Activated T-cell treated with anti-CD3 and anti-CD28 coated beads, Interleukin-2, amount 50 U/mL, for 24 hours (primary cell): ENCODE data around the gene AFF2.

Experiments used
- DNase-seq: peaks from one replicate; pipeline ENCODE4 v3.0.0-alpha.2; 2020
- H3K27ac Mint-ChIP-seq: 2 replicates; pipeline ENCODE4 v1.8.0; 2020; ENCODE audit warnings: mild to moderate bottlenecking, mixed read lengths
- H3K27me3 Mint-ChIP-seq: 2 replicates; pipeline ENCODE4 v1.8.0; 2020; ENCODE audit warnings: mixed read lengths
- H3K36me3 Mint-ChIP-seq: 2 replicates; pipeline ENCODE4 v1.8.0; 2020; ENCODE audit warnings: low read depth, mixed read lengths
- H3K4me1 Mint-ChIP-seq: 2 replicates; pipeline ENCODE4 v1.8.0; 2020; ENCODE audit warnings: low read depth, mixed read lengths
- H3K4me3 Mint-ChIP-seq: 2 replicates; pipeline ENCODE4 v1.8.0; 2020; ENCODE audit warnings: mild to moderate bottlenecking, moderate library complexity, mixed read lengths
- H3K9me3 Mint-ChIP-seq: 2 replicates; pipeline ENCODE4 v1.8.0; 2020; ENCODE audit warnings: mixed read lengths

AFF2 gene

GRCh38 chrX:148500423-148501385 lies at the start of gene AFF2:
Gene AFF2, plus strand, starts transcription at chrX:148500617. Its CDS starts 481 bp downstream, at chrX:148501098.
- peaks cover 44% of the 10 kb centered on the region for H3K27me3 Mint-ChIP-seq
- peak within 1 kb of the TSS; percentile 79 for H3K4me3 Mint-ChIP-seq
- DNase-seq = peak; percentile 62
- no peaks in the 10 kb centered on the region for H3K9me3 Mint-ChIP-seq
- H3K27ac Mint-ChIP-seq = no peak within 1 kb of the TSS
- peaks cover 21% of the 10 kb centered on the region for H3K4me1 Mint-ChIP-seq
- H3K36me3 Mint-ChIP-seq = no peaks in the 10 kb centered on the region

GRCh38 chrX:148457279-148457678 lies 43.1 kb upstream of the AFF2 start:
- no peak for DNase-seq
- H3K4me3 Mint-ChIP-seq = no peak overlapping the region
- no peak overlapping the region for H3K27ac Mint-ChIP-seq
- no peaks in the 10 kb centered on the region for H3K36me3 Mint-ChIP-seq
- peaks cover 30% of the 10 kb centered on the region for H3K27me3 Mint-ChIP-seq
- no peaks in the 10 kb centered on the region for H3K9me3 Mint-ChIP-seq
- H3K4me1 Mint-ChIP-seq = peaks cover 3% of the 10 kb centered on the region

- no peaks in the 10 kb centered on the region for H3K9me3 Mint-ChIP-seq
- peaks cover 34% of the 10 kb centered on the region for H3K27me3 Mint-ChIP-seq
- no peaks in the 10 kb centered on the region for H3K36me3 Mint-ChIP-seq
These were observed 41.1 kb upstream of the AFF2 start for GRCh38 chrX:148459343-148459742.

DNA sequence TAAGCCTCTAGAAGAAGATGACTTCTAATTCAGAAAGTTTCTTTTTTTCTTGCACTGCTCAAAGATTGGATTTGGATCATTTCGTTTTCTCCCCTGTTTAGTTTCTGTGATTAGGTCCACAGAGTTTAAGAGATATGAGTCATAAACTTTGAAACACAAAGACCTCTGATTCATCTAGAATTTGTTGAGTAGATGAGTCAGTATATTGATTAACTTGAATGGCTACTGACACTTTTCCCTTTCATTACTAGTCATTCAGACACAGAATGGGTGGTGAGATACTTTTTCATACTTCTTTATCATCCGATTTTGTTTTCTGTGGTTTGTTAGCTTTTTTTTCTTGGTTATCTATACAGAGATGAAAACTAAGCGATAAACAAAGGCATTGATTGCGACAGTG lies 34.1 kb upstream of the AFF2 start:
- no peak for DNase-seq
- Mint-ChIP-seq H3K36me3 (no peaks in the 10 kb centered on the region), H3K4me1 (peaks cover 25% of the 10 kb centered on the region), H3K4me3 (no peak overlapping the region), H3K9me3 (no peaks in the 10 kb centered on the region), H3K27me3 (peaks cover 51% of the 10 kb centered on the region), H3K27ac (peak overlapping the region; percentile 35)

More at GRCh38 chrX:148459343-148459742, 41.1 kb upstream of the AFF2 start:
- no peak overlapping the region for H3K27ac Mint-ChIP-seq
- no peak for DNase-seq
- no peak overlapping the region for H3K4me3 Mint-ChIP-seq
- H3K4me1 Mint-ChIP-seq = peaks cover 7% of the 10 kb centered on the region

DNA sequence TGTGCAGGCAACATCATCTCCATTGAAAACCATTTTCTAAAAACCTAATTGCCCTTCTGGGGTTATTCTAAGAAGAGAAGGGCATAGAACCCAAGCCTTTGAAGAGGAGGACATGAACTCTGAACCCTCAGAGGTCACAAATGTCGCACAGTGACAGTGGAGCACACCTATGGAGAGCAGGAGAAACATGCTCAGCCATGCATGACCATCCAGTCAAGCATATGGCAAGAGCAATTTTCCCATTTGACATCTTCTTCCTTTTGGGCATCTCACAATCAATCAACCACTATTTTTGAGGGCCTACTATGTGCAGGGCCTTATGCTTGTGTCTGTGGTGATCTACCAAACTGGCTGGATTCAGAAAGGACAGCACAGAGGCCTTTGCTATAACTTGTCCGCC lies 30.1 kb upstream of the AFF2 start:
- Mint-ChIP-seq H3K27me3 (peaks cover 38% of the 10 kb centered on the region), H3K27ac (no peak overlapping the region), H3K9me3 (no peaks in the 10 kb centered on the region), H3K36me3 (no peaks in the 10 kb centered on the region), H3K4me3 (no peak overlapping the region), H3K4me1 (peaks cover 21% of the 10 kb centered on the region)
- no peak for DNase-seq

DNA sequence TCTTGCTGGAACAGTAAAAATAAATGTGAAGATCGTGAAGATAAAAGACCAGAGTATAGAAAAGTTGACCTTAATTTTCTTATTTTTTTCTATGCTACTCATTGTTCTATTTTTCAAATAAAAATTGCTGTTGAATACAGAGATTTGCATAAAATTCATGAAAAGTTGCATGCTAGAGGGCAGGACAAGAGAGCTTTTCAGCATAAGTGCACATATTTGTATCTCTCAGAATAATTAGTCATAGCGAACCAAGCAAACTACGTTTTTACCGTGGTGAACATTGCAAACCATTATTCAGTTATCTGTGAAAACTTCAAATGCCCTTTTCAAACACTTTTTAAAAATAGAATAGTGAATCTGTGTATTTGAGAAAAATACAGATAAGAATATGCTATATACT lies 26.4 kb upstream of the AFF2 start:
- Mint-ChIP-seq H3K36me3 (no peaks in the 10 kb centered on the region), H3K9me3 (no peaks in the 10 kb centered on the region), H3K4me3 (no peak overlapping the region), H3K27me3 (peaks cover 27% of the 10 kb centered on the region), H3K27ac (no peak overlapping the region), H3K4me1 (peaks cover 12% of the 10 kb centered on the region)
- no peak for DNase-seq

DNA sequence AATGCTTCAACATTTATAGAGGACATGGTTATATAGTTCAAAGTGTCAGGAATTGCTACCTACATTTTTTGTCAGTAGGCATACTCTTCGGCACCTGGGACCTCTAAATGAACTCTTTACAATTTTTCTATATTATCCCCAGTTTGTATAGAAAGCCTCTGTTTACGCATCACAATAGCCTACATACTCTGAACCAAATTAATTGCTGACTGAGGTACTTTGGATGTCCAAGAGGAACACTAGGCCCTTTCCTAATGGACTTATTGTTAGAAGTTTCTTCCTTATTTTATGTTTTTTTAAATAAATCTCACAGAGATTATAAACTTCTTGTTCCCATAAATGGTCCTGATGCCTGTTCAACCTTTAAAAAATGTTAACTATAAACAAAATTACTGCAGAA lies 8.4 kb upstream of the AFF2 start:
- Mint-ChIP-seq H3K27ac (no peak overlapping the region), H3K4me3 (no peak overlapping the region), H3K4me1 (peaks cover 6% of the 10 kb centered on the region), H3K9me3 (no peaks in the 10 kb centered on the region), H3K27me3 (peaks cover 8% of the 10 kb centered on the region), H3K36me3 (no peaks in the 10 kb centered on the region)
- DNase-seq = no peak

DNA sequence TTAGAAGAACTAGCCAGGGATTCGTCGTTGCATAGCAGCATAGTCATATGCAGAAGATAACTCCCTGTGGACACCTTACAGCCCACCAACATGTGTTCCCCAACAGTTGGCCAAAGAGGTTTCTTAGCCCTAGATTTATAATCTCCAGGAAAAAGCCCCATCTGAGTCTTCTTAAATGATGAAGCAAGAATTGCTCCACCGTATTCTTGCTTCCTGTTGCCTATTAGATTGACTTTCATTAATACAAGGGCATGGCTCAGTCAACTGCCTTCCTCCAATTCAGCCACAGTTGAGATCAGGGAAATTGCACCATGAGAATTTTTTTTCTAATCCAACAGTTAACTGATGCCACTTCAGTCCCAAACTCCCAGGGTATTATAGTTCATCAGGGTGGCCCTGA lies 5.2 kb upstream of the AFF2 start:
- Mint-ChIP-seq H3K4me1 (peaks cover 23% of the 10 kb centered on the region), H3K27ac (no peak overlapping the region), H3K9me3 (no peaks in the 10 kb centered on the region), H3K27me3 (peaks cover 18% of the 10 kb centered on the region), H3K36me3 (no peaks in the 10 kb centered on the region), H3K4me3 (no peak overlapping the region)
- no peak for DNase-seq

DNA sequence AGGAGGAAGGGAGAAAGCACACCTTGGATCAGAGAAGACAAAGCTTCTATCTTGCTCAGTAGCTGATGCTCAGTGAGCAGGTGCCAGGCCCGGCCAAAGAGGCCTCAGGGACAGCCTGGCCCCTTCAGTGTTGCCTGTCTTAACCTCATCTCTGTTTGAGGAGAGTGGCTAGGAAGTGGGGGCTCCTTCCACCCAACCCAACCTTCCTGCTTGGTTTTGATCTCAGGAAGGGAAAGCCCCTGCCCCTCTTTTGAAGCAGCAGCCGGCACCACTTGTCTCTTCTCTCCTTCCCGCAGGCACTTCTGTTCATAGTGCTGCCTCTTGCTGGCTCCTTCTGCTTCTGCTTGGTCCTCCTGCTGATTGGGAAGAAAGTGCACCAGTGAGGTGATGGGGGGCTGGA lies 2.4 kb upstream of the AFF2 start:
- Mint-ChIP-seq H3K4me3 (no peak overlapping the region), H3K36me3 (no peaks in the 10 kb centered on the region), H3K9me3 (no peaks in the 10 kb centered on the region), H3K27me3 (peaks cover 26% of the 10 kb centered on the region), H3K4me1 (peaks cover 21% of the 10 kb centered on the region), H3K27ac (no peak overlapping the region)
- DNase-seq = peak; percentile 32

- H3K9me3 Mint-ChIP-seq = no peaks in the 10 kb centered on the region
- peak overlapping the region; percentile 10 for H3K4me3 Mint-ChIP-seq
- H3K27me3 Mint-ChIP-seq = peaks cover 40% of the 10 kb centered on the region
- H3K4me1 Mint-ChIP-seq = peaks cover 21% of the 10 kb centered on the region
- no peaks in the 10 kb centered on the region for H3K36me3 Mint-ChIP-seq
- DNase-seq = no peak
- H3K27ac Mint-ChIP-seq = no peak overlapping the region
These were observed 587 bp upstream of the AFF2 start for GRCh38 chrX:148499638-148500422.

- peak; percentile 46 for DNase-seq
- Mint-ChIP-seq H3K36me3 (no peaks in the 10 kb centered on the region), H3K27ac (peak overlapping the region; percentile 48), H3K4me3 (peak overlapping the region; percentile 79), H3K4me1 (peaks cover 21% of the 10 kb centered on the region), H3K27me3 (peaks cover 49% of the 10 kb centered on the region), H3K9me3 (no peaks in the 10 kb centered on the region)
These were observed 1.1 kb downstream of the AFF2 start for GRCh38 chrX:148501386-148502066.

DNA sequence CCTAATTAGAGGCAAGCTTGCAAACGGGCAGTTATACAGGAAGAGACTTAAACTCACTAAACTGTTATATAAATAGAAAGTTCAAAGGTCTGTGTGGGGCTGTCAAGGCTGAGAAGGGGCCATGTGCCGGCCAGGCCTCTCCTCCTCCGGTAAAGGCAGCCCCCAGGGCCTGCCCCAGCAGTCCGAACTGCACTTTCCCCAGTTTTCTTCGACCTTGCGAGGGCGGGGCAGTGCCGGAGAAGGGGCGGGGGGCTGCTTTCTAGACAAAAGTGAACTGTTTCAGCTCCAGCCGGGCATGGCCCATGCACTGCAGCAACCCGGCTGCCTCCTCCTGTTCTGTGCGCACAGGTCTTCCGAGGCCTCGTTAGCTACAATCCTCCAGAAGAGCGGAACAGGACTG lies 4.1 kb downstream of the AFF2 start:
- DNase-seq = no peak
- Mint-ChIP-seq H3K27me3 (peaks cover 63% of the 10 kb centered on the region), H3K36me3 (no peaks in the 10 kb centered on the region), H3K27ac (no peak overlapping the region), H3K4me1 (peaks cover 5% of the 10 kb centered on the region), H3K4me3 (no peak overlapping the region), H3K9me3 (no peaks in the 10 kb centered on the region)

- peaks cover 59% of the 10 kb centered on the region for H3K27me3 Mint-ChIP-seq
These were observed 7.0 kb downstream of the AFF2 start for GRCh38 chrX:148507418-148507817.

DNA sequence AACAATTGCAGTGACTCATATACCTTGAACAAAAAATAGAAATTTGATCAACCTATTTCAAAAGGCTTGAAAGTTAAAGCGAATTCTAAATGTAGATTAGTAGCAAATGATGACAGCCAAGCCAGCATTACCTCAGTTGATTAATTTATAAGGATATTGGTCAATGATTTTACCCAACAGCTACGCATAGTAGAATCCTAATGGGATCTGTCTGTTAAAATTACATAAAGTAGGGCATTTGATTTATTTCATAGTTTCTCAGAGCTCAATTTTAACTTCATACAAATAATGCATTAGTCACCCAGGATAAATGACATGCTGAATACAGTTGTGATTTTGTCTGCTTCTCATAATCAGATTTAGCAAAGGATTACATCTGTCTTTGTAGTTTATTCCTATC lies 12.0 kb downstream of the AFF2 start:
- Mint-ChIP-seq H3K4me3 (no peak overlapping the region), H3K27me3 (peaks cover 33% of the 10 kb centered on the region), H3K9me3 (no peaks in the 10 kb centered on the region), H3K27ac (no peak overlapping the region), H3K4me1 (no peaks in the 10 kb centered on the region), H3K36me3 (no peaks in the 10 kb centered on the region)
- no peak for DNase-seq

More at GRCh38 chrX:148507418-148507817, 7.0 kb downstream of the AFF2 start:
- H3K4me3 Mint-ChIP-seq = no peak overlapping the region
- H3K36me3 Mint-ChIP-seq = no peaks in the 10 kb centered on the region
- H3K4me1 Mint-ChIP-seq = no peaks in the 10 kb centered on the region
- H3K27ac Mint-ChIP-seq = no peak overlapping the region
- H3K9me3 Mint-ChIP-seq = no peaks in the 10 kb centered on the region
- DNase-seq = no peak
